Stomach smooth muscle (tissue), 2 donors: Measurements from ENCODE around the gene DMRTB1.

Experiments used
- H3K27ac ChIP-seq: one replicate; pipeline ENCODE4 v1.7.0; 2013; ENCODE audit warnings: mild to moderate bottlenecking, low read length, inconsistent platforms
- H3K27me3 ChIP-seq, 2 donors: one replicate each; pipeline ENCODE4 v1.7.0; 2013; ENCODE audit warnings: low read length in 2 of 2; ENCODE audit not compliant: insufficient read depth in 2 of 2, control insufficient read depth in 1 of 2
- H3K36me3 ChIP-seq, 2 donors: one replicate each; pipeline ENCODE4 v1.7.0; 2013; ENCODE audit warnings: low read length in 2 of 2; ENCODE audit not compliant: control insufficient read depth in 2 of 2, insufficient read depth in 2 of 2
- H3K4me1 ChIP-seq: one replicate; pipeline ENCODE4 v1.7.0; 2013; ENCODE audit warnings: low read length; ENCODE audit not compliant: control insufficient read depth, insufficient read depth
- H3K4me3 ChIP-seq, 2 donors: one replicate each; pipeline ENCODE4 v1.7.0; 2013; ENCODE audit warnings: low read length in 2 of 2
- H3K9ac ChIP-seq, 2 donors: one replicate each; pipeline ENCODE4 v1.7.0; 2013; ENCODE audit warnings: low read length in 2 of 2, mild to moderate bottlenecking in 1 of 2
- H3K9me3 ChIP-seq, 2 donors: one replicate each; pipeline ENCODE4 v1.7.0; 2013; ENCODE audit warnings: low read length in 2 of 2; ENCODE audit not compliant: control insufficient read depth in 2 of 2
- donor health status: healthy.
- donor health status: Pancreatic carcinoma.

DMRTB1 gene

GRCh38 chr1:53459321-53460175 is at the start of gene DMRTB1:
DMRTB1 (plus strand) TSS chr1:53459399; CDS start chr1:53459454, 55 bp downstream.
- Histone ChIP-seq H3K9me3 (no peaks in the 10 kb centered on the region), H3K4me1 (no peaks in the 10 kb centered on the region), H3K4me3 (no peak within 1 kb of the TSS), H3K36me3 (no peaks in the 10 kb centered on the region), H3K9ac (no peak within 1 kb of the TSS), H3K27ac (no peak within 1 kb of the TSS), H3K27me3 (peaks cover 0 to 3% of the 10 kb centered on the region in 2 donors)

DNA sequence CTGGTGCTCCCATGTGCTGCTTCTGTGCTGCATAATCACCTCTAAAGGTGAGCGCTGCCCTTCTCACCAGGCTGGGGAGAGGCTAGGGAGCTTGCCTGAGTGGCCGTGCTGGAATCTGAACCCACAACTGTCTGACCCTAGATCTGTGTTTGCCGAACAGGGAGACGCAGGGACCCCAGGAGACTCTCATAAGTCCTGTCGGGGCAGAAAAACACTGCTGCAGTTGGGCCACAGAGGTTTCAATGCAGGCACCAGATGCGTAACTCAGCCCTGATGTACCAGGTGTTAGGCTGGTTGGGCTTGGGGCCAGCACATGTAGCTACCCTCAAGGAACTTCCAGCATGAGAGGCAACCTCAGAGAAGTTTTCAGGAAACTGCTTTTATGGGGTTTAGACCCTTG is 49.5 kb upstream of the DMRTB1 start:
- no peak overlapping the region for H3K4me3 ChIP-seq
- no peaks in the 10 kb centered on the region for H3K9me3 ChIP-seq
- H3K27ac ChIP-seq: no peak overlapping the region
- no peaks in the 10 kb centered on the region for H3K4me1 ChIP-seq
- H3K36me3 ChIP-seq: no peaks in the 10 kb centered on the region
- peaks cover 8 to 14% of the 10 kb centered on the region in 2 donors for H3K27me3 ChIP-seq
- H3K9ac ChIP-seq: no peak overlapping the region

GRCh38 chr1:53410100-53410541 is 49.1 kb upstream of the DMRTB1 start:
- peaks cover 8 to 14% of the 10 kb centered on the region in 2 donors for H3K27me3 ChIP-seq
- no peak overlapping the region for H3K27ac ChIP-seq
- no peaks in the 10 kb centered on the region for H3K4me1 ChIP-seq

DNA sequence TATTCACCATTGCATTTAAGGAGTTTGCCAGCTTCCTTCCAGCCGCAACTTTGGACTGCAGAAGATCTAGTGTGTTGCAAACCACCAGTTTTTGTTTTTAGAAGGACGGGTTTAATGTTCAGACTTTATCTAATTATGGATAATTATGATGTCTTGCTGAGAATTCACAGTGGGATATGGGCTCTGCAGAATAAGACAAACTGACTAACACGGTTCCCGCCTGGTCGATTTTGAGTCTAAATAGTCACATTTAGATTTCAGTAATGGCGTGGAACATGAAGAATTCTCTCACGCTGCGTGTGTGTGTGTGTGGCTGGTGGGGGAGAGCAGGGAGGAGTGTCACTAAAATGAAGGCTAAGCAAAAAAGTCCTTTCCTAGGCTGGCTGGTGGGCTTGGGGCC is 48.5 kb upstream of the DMRTB1 start:
- no peak overlapping the region for H3K9ac ChIP-seq
- no peak overlapping the region for H3K4me3 ChIP-seq
- H3K27me3 ChIP-seq: peaks cover 8 to 14% of the 10 kb centered on the region in 2 donors
- no peak overlapping the region for H3K27ac ChIP-seq
- H3K36me3 ChIP-seq: no peaks in the 10 kb centered on the region
- no peaks in the 10 kb centered on the region for H3K9me3 ChIP-seq
- H3K4me1 ChIP-seq: no peaks in the 10 kb centered on the region

More at GRCh38 chr1:53410100-53410541, 49.1 kb upstream of the DMRTB1 start:
- H3K9ac ChIP-seq: no peak overlapping the region
- H3K9me3 ChIP-seq: no peaks in the 10 kb centered on the region
- H3K4me3 ChIP-seq: no peak overlapping the region
- H3K36me3 ChIP-seq: no peaks in the 10 kb centered on the region

GRCh38 chr1:53411541-53412152 is 47.6 kb upstream of the DMRTB1 start:
- peaks cover 8% of the 10 kb centered on the region in 2 donors for H3K27me3 ChIP-seq
- no peak overlapping the region for H3K9ac ChIP-seq
- no peaks in the 10 kb centered on the region for H3K9me3 ChIP-seq
- no peak overlapping the region for H3K4me3 ChIP-seq
- H3K4me1 ChIP-seq: no peaks in the 10 kb centered on the region
- no peaks in the 10 kb centered on the region for H3K36me3 ChIP-seq
- H3K27ac ChIP-seq: no peak overlapping the region

DNA sequence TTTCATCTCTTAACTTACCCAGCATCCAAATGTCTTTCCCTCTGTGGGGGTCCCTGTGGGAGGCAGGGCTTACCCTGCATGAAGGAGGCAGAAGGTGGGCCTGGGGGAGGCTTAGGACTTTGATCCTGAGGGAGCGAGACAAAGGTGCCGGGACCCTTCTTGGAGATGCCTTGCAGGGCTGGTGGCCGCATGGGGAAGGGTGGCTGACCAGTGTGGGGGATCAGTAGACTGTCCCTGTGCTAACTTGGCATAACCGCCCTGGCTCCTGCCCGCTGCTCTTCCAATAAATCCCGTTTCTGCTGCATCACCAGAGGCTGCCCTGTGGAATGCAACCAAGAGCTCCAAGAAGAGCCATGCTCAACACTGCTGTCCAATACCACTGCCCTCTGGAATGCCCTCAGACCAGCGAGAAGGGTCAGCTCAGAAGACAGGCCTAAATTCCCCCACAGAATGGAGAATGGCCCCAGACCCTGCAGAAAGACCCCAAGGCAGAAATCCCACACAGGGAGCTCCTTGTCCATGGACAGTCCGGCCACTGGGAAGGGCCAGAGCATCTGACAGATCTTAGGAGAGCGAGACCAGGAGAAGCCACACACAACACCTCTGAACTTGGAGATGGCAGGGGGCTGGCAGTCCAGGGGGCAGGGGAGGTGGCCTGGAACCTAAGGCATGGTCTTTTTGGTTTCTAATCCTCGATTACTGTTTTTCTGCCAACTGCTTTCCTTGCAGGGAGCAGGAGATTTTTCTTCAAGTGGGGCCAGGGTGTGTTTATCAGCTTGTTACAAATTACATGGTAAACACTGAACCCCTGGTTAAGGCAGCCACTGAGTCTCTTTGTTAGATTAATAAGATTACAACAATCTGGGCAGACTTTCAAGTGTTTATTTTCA is 46.7 kb upstream of the DMRTB1 start:
- Histone ChIP-seq H3K27ac (no peak overlapping the region), H3K27me3 (peaks cover 6% of the 10 kb centered on the region in 2 donors), H3K4me1 (no peaks in the 10 kb centered on the region), H3K9ac (no peak overlapping the region), H3K9me3 (no peaks in the 10 kb centered on the region), H3K36me3 (no peaks in the 10 kb centered on the region), H3K4me3 (no peak overlapping the region)

GRCh38 chr1:53413175-53414001 is 45.8 kb upstream of the DMRTB1 start:
- H3K4me3 ChIP-seq: no peak overlapping the region
- no peak overlapping the region for H3K27ac ChIP-seq
- H3K36me3 ChIP-seq: no peaks in the 10 kb centered on the region
- no peak overlapping the region for H3K9ac ChIP-seq
- no peaks in the 10 kb centered on the region for H3K4me1 ChIP-seq
- H3K9me3 ChIP-seq: no peaks in the 10 kb centered on the region
- H3K27me3 ChIP-seq: peaks cover 5 to 7% of the 10 kb centered on the region in 2 donors

DNA sequence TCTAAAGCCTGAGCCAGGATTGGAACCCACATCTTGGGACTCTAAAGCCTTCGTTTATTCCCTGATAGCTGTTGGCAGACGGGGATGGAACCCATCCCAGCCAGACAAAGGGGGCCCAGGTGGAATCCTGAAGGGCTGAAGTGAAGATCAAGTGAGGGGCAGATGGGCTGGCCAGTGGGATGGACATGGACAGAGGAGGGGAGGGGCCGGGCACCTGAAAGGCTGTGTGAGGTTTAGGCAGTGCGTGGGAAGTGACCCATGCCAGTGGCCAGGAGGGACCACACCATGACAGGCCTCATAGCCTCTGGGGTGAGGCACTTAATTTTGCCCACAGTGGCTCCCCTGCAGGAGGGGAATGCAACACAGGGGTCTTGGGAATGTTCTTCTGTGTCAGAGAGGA is 44.6 kb upstream of the DMRTB1 start:
- H3K4me1 ChIP-seq: no peaks in the 10 kb centered on the region
- H3K9me3 ChIP-seq: no peaks in the 10 kb centered on the region
- H3K36me3 ChIP-seq: no peaks in the 10 kb centered on the region
- H3K27me3 ChIP-seq: peaks cover 8 to 9% of the 10 kb centered on the region in 2 donors
- H3K9ac ChIP-seq: no peak overlapping the region
- H3K27ac ChIP-seq: no peak overlapping the region
- H3K4me3 ChIP-seq: no peak overlapping the region

- Histone ChIP-seq H3K9me3 (no peaks in the 10 kb centered on the region), H3K4me3 (no peak overlapping the region), H3K36me3 (no peaks in the 10 kb centered on the region), H3K27ac (no peak overlapping the region), H3K4me1 (no peaks in the 10 kb centered on the region), H3K27me3 (peaks cover 8 to 11% of the 10 kb centered on the region in 2 donors), H3K9ac (no peak overlapping the region)
These were observed 43.8 kb upstream of the DMRTB1 start for GRCh38 chr1:53415432-53415831.
